ENCODE measurements around the gene SNCG.
A peak's percentile ranks its signal among the peaks of the same experiment; 100 is the strongest.
"Not testable (repeated sequence)": the region's sequence is repeated elsewhere in the genome, so short reads cannot be mapped to it uniquely, and the experiment has no call there.

Gene SNCG

DNA sequence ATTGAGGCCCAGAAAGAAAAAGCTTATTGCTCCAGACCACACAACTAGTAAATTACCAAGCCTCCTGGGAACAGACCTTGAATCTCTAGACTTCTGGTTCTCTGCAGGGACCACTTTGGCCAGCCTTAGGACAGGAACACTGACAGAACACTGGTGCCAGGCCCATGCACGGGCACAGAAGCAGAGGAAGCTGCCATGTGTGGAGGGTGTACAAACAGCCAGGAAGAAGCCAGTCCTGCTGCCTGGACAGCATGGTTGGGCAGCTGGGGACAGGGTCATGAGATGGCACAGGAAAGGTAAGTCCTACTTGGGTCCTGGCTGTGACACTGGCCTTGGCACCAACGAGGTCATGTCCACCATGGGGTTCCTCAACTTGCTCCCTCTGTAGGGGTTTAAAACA is 20.1 kb upstream of the SNCG start:
- DNase-seq: no peak
- Histone ChIP-seq H3K4me1 (peaks cover 0 to 47% (median 21%) of the 10 kb centered on the region in 4 donors), H3K9me3 (no peaks in the 10 kb centered on the region), H3K27me3 (no peaks in the 10 kb centered on the region), H3K27ac (peak overlapping the region; percentile 61 to 69), H3K4me3 (no peak overlapping the region), H3K36me3 (peaks cover 0 to 29% (median 13%) of the 10 kb centered on the region in 3 donors)
- no peak for TF ChIP-seq CTCF (IDR thresholded peaks at IDR 0.05)
- intact Hi-C loops (cut with DNase I; ENCODE audit: low total_unique reads): no loop called here

GRCh38 chr10:86940076-86940475 is 18.3 kb upstream of the SNCG start:
- H3K4me1 ChIP-seq: peaks cover 0 to 59% (median 29%) of the 10 kb centered on the region in 4 donors
- H3K9me3 ChIP-seq; DNase-seq; H3K4me3 ChIP-seq; H3K27me3 ChIP-seq; intact Hi-C loops (cut with DNase I; ENCODE audit: low total_unique reads): not testable (repeated sequence)
- peaks cover 0 to 26% (median 13%) of the 10 kb centered on the region in 3 donors for H3K36me3 ChIP-seq
- peak overlapping the region in 1 of 2 donors; percentile 69 for H3K27ac ChIP-seq

- intact Hi-C loops (cut with DNase I; ENCODE audit: low total_unique reads): no loop called here
- Histone ChIP-seq H3K4me3 (no peak overlapping the region), H3K36me3 (peaks cover 0 to 26% (median 13%) of the 10 kb centered on the region in 3 donors), H3K27ac (peak overlapping the region in 1 of 2 donors; percentile 36), H3K4me1 (peaks cover 0 to 65% (median 35%) of the 10 kb centered on the region in 4 donors), H3K9me3 (no peaks in the 10 kb centered on the region), H3K27me3 (no peaks in the 10 kb centered on the region)
- DNase-seq: no peak
- TF ChIP-seq CTCF (IDR thresholded peaks at IDR 0.05): no peak
Measured at GRCh38 chr10:86940677-86941076, 17.7 kb upstream of the SNCG start.

DNA sequence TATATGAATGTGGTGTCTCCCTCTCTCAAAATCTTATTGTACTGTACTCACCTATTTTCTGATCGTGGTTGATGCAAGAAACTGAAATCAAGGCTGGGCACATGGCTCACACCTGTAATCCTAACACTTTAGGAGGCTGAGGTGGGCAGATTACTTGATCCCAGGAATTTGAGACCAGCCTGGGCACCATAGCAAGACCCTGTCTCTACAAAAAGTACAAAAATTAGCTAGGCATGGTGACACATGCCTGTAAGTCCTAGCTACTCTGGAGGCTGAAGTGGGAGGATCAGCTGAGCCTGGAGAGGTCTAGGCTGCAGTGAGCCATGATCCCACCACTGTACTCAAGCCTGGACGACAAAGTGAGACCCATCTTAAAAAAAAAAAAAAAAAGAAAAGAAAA is 17.0 kb upstream of the SNCG start:
- H3K27me3 ChIP-seq: no peaks in the 10 kb centered on the region
- H3K36me3 ChIP-seq: peaks cover 0 to 24% (median 6%) of the 10 kb centered on the region in 3 donors
- peak in 1 of 2 donors; percentile 10 for DNase-seq
- no peak for TF ChIP-seq CTCF (IDR thresholded peaks at IDR 0.05)
- H3K9me3 ChIP-seq: no peaks in the 10 kb centered on the region
- peaks cover 3 to 72% (median 42%) of the 10 kb centered on the region in 4 donors for H3K4me1 ChIP-seq
- intact Hi-C loops (cut with DNase I; ENCODE audit: low total_unique reads): no loop called here
- peak overlapping the region in 1 of 2 donors; percentile 67 for H3K27ac ChIP-seq
- no peak overlapping the region for H3K4me3 ChIP-seq

- peak overlapping the region; percentile 28 to 30 for H3K4me3 ChIP-seq
- H3K27ac ChIP-seq: peak overlapping the region; percentile 33 to 67
- H3K27me3 ChIP-seq: no peaks in the 10 kb centered on the region
- peaks cover 3 to 71% (median 40%) of the 10 kb centered on the region in 4 donors for H3K4me1 ChIP-seq
- DNase-seq: peak in 1 of 2 donors; percentile 14
- no peaks in the 10 kb centered on the region for H3K9me3 ChIP-seq
- intact Hi-C loops (cut with DNase I; ENCODE audit: low total_unique reads): loop anchor here (2.0 kb wide), 1 partner anchor 21 kb away; no protein-coding TSS in a partner anchor
- peaks cover 0 to 19% (median 0%) of the 10 kb centered on the region in 3 donors for H3K36me3 ChIP-seq
- no peak for TF ChIP-seq CTCF (IDR thresholded peaks at IDR 0.05)
Measured at GRCh38 chr10:86941991-86942421, 16.4 kb upstream of the SNCG start.

- no peak for TF ChIP-seq CTCF (IDR thresholded peaks at IDR 0.05)
- Histone ChIP-seq H3K4me3 (peak overlapping the region; percentile 28 to 30), H3K9me3 (no peaks in the 10 kb centered on the region), H3K27me3 (no peaks in the 10 kb centered on the region), H3K4me1 (peaks cover 3 to 64% (median 33%) of the 10 kb centered on the region in 4 donors), H3K27ac (peak overlapping the region; percentile 33 to 67), H3K36me3 (peaks cover 0 to 19% (median 0%) of the 10 kb centered on the region in 3 donors)
- peak; percentile 18 to 75 for DNase-seq
- intact Hi-C loops (cut with DNase I; ENCODE audit: low total_unique reads): loop anchor here (2.0 kb wide), 1 partner anchor 20 kb away; no protein-coding TSS in a partner anchor
Measured at GRCh38 chr10:86942441-86943315, 15.7 kb upstream of the SNCG start.
